ENCODE results near the gene DNM2.
"Not testable (repeated sequence)": the region's sequence is repeated elsewhere in the genome, so short reads cannot be mapped to it uniquely, and the experiment has no call there.

The DNM2 gene

GRCh38 chr19:10742476-10742875 is 24.6 kb downstream of the DNM2 start:
- H3K27me3 ChIP-seq (ENCODE audit: control insufficient read depth in 3 of 3, insufficient read depth in 3 of 3, low read depth in 1 of 3, low read length in 3 of 3) = no peaks in the 10 kb centered on the region
- no peak overlapping the region for H3K9ac ChIP-seq (ENCODE audit: low read depth, low read length, poor library complexity)
- H2AFZ ChIP-seq (ENCODE audit: low read length) = no peak overlapping the region
- H3K4ac ChIP-seq (ENCODE audit: low read length) = no peak overlapping the region
- H2BK5ac ChIP-seq (ENCODE audit: low read length) = no peak overlapping the region
- H3K9me3 ChIP-seq (replicated peaks in 1 of 2; ENCODE audit: control insufficient read depth in 2 of 2, insufficient read depth in 1 of 2, low read depth in 1 of 2, low read length in 2 of 2) = peaks cover 0 to 10% of the 10 kb centered on the region in 2 donors
- WGBS, 2 donors (ENCODE audit: extremely low coverage in 2 of 2, insufficient read length in 2 of 2, insufficient replicate concordance in 1 of 2) = no CpG with 5 or more reads among the region's 4 CpGs
- H3K14ac ChIP-seq (ENCODE audit: low read length) = no peak overlapping the region
- no peaks in the 10 kb centered on the region for H3K4me1 ChIP-seq (ENCODE audit: control insufficient read depth in 2 of 2, insufficient read depth in 1 of 2, low read depth in 1 of 2, low read length in 2 of 2)
- no peak overlapping the region for H2BK120ac ChIP-seq (ENCODE audit: low read depth, low read length)
- H3K18ac ChIP-seq (ENCODE audit: low read length) = no peak overlapping the region
- H2BK12ac ChIP-seq (ENCODE audit: low read length) = no peak overlapping the region
- no peak overlapping the region for H4K8ac ChIP-seq (ENCODE audit: low read depth, low read length)
- DNase-seq (ENCODE audit: low spot score) = no peak
- no peak overlapping the region for H2BK15ac ChIP-seq (ENCODE audit: low read length)
- H3K36me3 ChIP-seq (replicated peaks in 1 of 2; ENCODE audit: control insufficient read depth in 2 of 2, insufficient read depth in 2 of 2, low read length in 2 of 2) = peaks cover 0 to 5% of the 10 kb centered on the region in 2 donors
- H2AK5ac ChIP-seq (ENCODE audit: low read depth, low read length) = no peak overlapping the region
- no peak overlapping the region for H3K4me2 ChIP-seq (ENCODE audit: insufficient read depth, low read length, poor library complexity, severe bottlenecking)
- H4K91ac ChIP-seq (ENCODE audit: low read depth, low read length, poor library complexity) = no peak overlapping the region
- H3K79me1 ChIP-seq (ENCODE audit: low read depth, low read length) = peaks cover 17% of the 10 kb centered on the region
- no peak overlapping the region for H3K27ac ChIP-seq (replicated peaks; ENCODE audit: low read length)
- no peak overlapping the region for H3K4me3 ChIP-seq (ENCODE audit: low read length in 2 of 2)
- no peak overlapping the region for H3K23ac ChIP-seq (ENCODE audit: low read depth, low read length, poor library complexity)

GRCh38 chr19:10744253-10744798 is 26.4 kb downstream of the DNM2 start:
- WGBS, 2 donors (ENCODE audit: extremely low coverage in 2 of 2, insufficient read length in 2 of 2, insufficient replicate concordance in 1 of 2) = no CpG with 5 or more reads among the region's 11 CpGs
- H3K27ac ChIP-seq (replicated peaks; ENCODE audit: low read length) = no peak overlapping the region
- no peak overlapping the region for H2BK120ac ChIP-seq (ENCODE audit: low read depth, low read length)
- H3K18ac ChIP-seq (ENCODE audit: low read length) = no peak overlapping the region
- H3K23ac ChIP-seq (ENCODE audit: low read depth, low read length, poor library complexity) = no peak overlapping the region
- no peak overlapping the region for H3K4me2 ChIP-seq (ENCODE audit: insufficient read depth, low read length, poor library complexity, severe bottlenecking)
- no peaks in the 10 kb centered on the region for H3K27me3 ChIP-seq (ENCODE audit: control insufficient read depth in 3 of 3, insufficient read depth in 3 of 3, low read depth in 1 of 3, low read length in 3 of 3)
- no peak overlapping the region for H2AFZ ChIP-seq (ENCODE audit: low read length)
- H3K14ac ChIP-seq (ENCODE audit: low read length) = no peak overlapping the region
- no peak overlapping the region for H2AK5ac ChIP-seq (ENCODE audit: low read depth, low read length)
- H3K36me3 ChIP-seq (replicated peaks in 1 of 2; ENCODE audit: control insufficient read depth in 2 of 2, insufficient read depth in 2 of 2, low read length in 2 of 2) = peaks cover 0 to 3% of the 10 kb centered on the region in 2 donors
- H4K91ac ChIP-seq (ENCODE audit: low read depth, low read length, poor library complexity) = no peak overlapping the region
- H3K4ac ChIP-seq (ENCODE audit: low read length) = no peak overlapping the region
- peaks cover 0 to 4% of the 10 kb centered on the region in 2 donors for H3K9me3 ChIP-seq (replicated peaks in 1 of 2; ENCODE audit: control insufficient read depth in 2 of 2, insufficient read depth in 1 of 2, low read depth in 1 of 2, low read length in 2 of 2)
- no peak overlapping the region for H3K4me3 ChIP-seq (ENCODE audit: low read length in 2 of 2)
- H3K79me1 ChIP-seq (ENCODE audit: low read depth, low read length) = peaks cover 23% of the 10 kb centered on the region
- no peak overlapping the region for H3K9ac ChIP-seq (ENCODE audit: low read depth, low read length, poor library complexity)
- no peak overlapping the region for H2BK5ac ChIP-seq (ENCODE audit: low read length)
- H3K4me1 ChIP-seq (ENCODE audit: control insufficient read depth in 2 of 2, insufficient read depth in 1 of 2, low read depth in 1 of 2, low read length in 2 of 2) = no peaks in the 10 kb centered on the region
- H2BK15ac ChIP-seq (ENCODE audit: low read length) = no peak overlapping the region
- no peak for DNase-seq (ENCODE audit: low spot score)
- no peak overlapping the region for H4K8ac ChIP-seq (ENCODE audit: low read depth, low read length)
- H2BK12ac ChIP-seq (ENCODE audit: low read length) = no peak overlapping the region

GRCh38 chr19:10744801-10745293 is 27.0 kb downstream of the DNM2 start:
- no peak overlapping the region for H2AK5ac ChIP-seq (ENCODE audit: low read depth, low read length)
- no peak overlapping the region for H2BK15ac ChIP-seq (ENCODE audit: low read length)
- no peaks in the 10 kb centered on the region for H3K27me3 ChIP-seq (ENCODE audit: control insufficient read depth in 3 of 3, insufficient read depth in 3 of 3, low read depth in 1 of 3, low read length in 3 of 3)
- peaks cover 20% of the 10 kb centered on the region for H3K79me1 ChIP-seq (ENCODE audit: low read depth, low read length)
- no peak overlapping the region for H4K8ac ChIP-seq (ENCODE audit: low read depth, low read length)
- no peak overlapping the region for H3K18ac ChIP-seq (ENCODE audit: low read length)
- H2BK12ac ChIP-seq (ENCODE audit: low read length) = no peak overlapping the region
- peaks cover 0 to 3% of the 10 kb centered on the region in 2 donors for H3K36me3 ChIP-seq (replicated peaks in 1 of 2; ENCODE audit: control insufficient read depth in 2 of 2, insufficient read depth in 2 of 2, low read length in 2 of 2)
- H3K14ac ChIP-seq (ENCODE audit: low read length) = no peak overlapping the region
- H3K4me1 ChIP-seq (ENCODE audit: control insufficient read depth in 2 of 2, insufficient read depth in 1 of 2, low read depth in 1 of 2, low read length in 2 of 2) = no peaks in the 10 kb centered on the region
- H3K27ac ChIP-seq (replicated peaks; ENCODE audit: low read length) = no peak overlapping the region
- H2BK120ac ChIP-seq (ENCODE audit: low read depth, low read length) = no peak overlapping the region
- no peak overlapping the region for H2BK5ac ChIP-seq (ENCODE audit: low read length)
- no peak overlapping the region for H3K4ac ChIP-seq (ENCODE audit: low read length)
- no peak overlapping the region for H3K4me3 ChIP-seq (ENCODE audit: low read length in 2 of 2)
- DNase-seq (ENCODE audit: low spot score) = no peak
- H4K91ac ChIP-seq (ENCODE audit: low read depth, low read length, poor library complexity) = no peak overlapping the region
- H3K4me2 ChIP-seq (ENCODE audit: insufficient read depth, low read length, poor library complexity, severe bottlenecking) = no peak overlapping the region
- no peak overlapping the region for H3K23ac ChIP-seq (ENCODE audit: low read depth, low read length, poor library complexity)
- no CpG with 5 or more reads among the region's 12 CpGs for whole genome bisulfite sequencing, 2 donors (ENCODE audit: extremely low coverage in 2 of 2, insufficient read length in 2 of 2, insufficient replicate concordance in 1 of 2)
- H3K9ac ChIP-seq (ENCODE audit: low read depth, low read length, poor library complexity) = no peak overlapping the region
- H3K9me3 ChIP-seq (replicated peaks in 1 of 2; ENCODE audit: control insufficient read depth in 2 of 2, insufficient read depth in 1 of 2, low read depth in 1 of 2, low read length in 2 of 2) = no peaks in the 10 kb centered on the region
- no peak overlapping the region for H2AFZ ChIP-seq (ENCODE audit: low read length)

GRCh38 chr19:10746437-10746836 is 28.6 kb downstream of the DNM2 start:
- H3K9me3 ChIP-seq (replicated peaks in 1 of 2; ENCODE audit: control insufficient read depth in 2 of 2, insufficient read depth in 1 of 2, low read depth in 1 of 2, low read length in 2 of 2); H3K36me3 ChIP-seq (replicated peaks in 1 of 2; ENCODE audit: control insufficient read depth in 2 of 2, insufficient read depth in 2 of 2, low read length in 2 of 2); H3K18ac ChIP-seq (ENCODE audit: low read length); H3K23ac ChIP-seq (ENCODE audit: low read depth, low read length, poor library complexity); H3K4me3 ChIP-seq (ENCODE audit: low read length in 2 of 2); H2AFZ ChIP-seq (ENCODE audit: low read length); H2BK12ac ChIP-seq (ENCODE audit: low read length); H4K8ac ChIP-seq (ENCODE audit: low read depth, low read length); H3K14ac ChIP-seq (ENCODE audit: low read length); H2AK5ac ChIP-seq (ENCODE audit: low read depth, low read length); H3K9ac ChIP-seq (ENCODE audit: low read depth, low read length, poor library complexity); H2BK5ac ChIP-seq (ENCODE audit: low read length); DNase-seq (ENCODE audit: low spot score); H3K27me3 ChIP-seq (ENCODE audit: control insufficient read depth in 3 of 3, insufficient read depth in 3 of 3, low read depth in 1 of 3, low read length in 3 of 3); H2BK120ac ChIP-seq (ENCODE audit: low read depth, low read length); H3K4me1 ChIP-seq (ENCODE audit: control insufficient read depth in 2 of 2, insufficient read depth in 1 of 2, low read depth in 1 of 2, low read length in 2 of 2); H2BK15ac ChIP-seq (ENCODE audit: low read length); H3K27ac ChIP-seq (replicated peaks; ENCODE audit: low read length); H3K4ac ChIP-seq (ENCODE audit: low read length); H3K4me2 ChIP-seq (ENCODE audit: insufficient read depth, low read length, poor library complexity, severe bottlenecking); H4K91ac ChIP-seq (ENCODE audit: low read depth, low read length, poor library complexity): not testable (repeated sequence)
- H3K79me1 ChIP-seq (ENCODE audit: low read depth, low read length) = peaks cover 20% of the 10 kb centered on the region
- no CpG with 5 or more reads among the region's 8 CpGs for WGBS, 2 donors (ENCODE audit: extremely low coverage in 2 of 2, insufficient read length in 2 of 2, insufficient replicate concordance in 1 of 2)

Data from neuronal stem cell (in vitro differentiated cells).